NCI-H526 treated with DMSO at 0.1 percent for 48 hours (cell line): Measurements from ENCODE around the gene TDP1.

Source experiments
- DNase-seq: peaks from one replicate; lab custom pipeline; 2025; lab: John Stamatoyannopoulos, UW

The TDP1 gene

GRCh38 chr14:89955745-89956660 is at the start of gene TDP1:
TSS of gene TDP1 (plus strand) at chr14:89955927. CDS start at chr14:89963115, 7,188 bp downstream.
- DNase-seq: peak; percentile 94

- no peak for DNase-seq
These were observed 49.7 kb upstream of the TDP1 start for GRCh38 chr14:89906000-89906399.

GRCh38 chr14:89907655-89908054 is 48.1 kb upstream of the TDP1 start:
- DNase-seq: no peak

GRCh38 chr14:89908712-89909450 is 46.8 kb upstream of the TDP1 start:
- DNase-seq: no peak

- DNase-seq: no peak
These were observed 46.1 kb upstream of the TDP1 start for GRCh38 chr14:89909586-89909985.

GRCh38 chr14:89910691-89911009 is 45.1 kb upstream of the TDP1 start:
- no peak for DNase-seq

- DNase-seq: peak; percentile 40
These were observed 44.5 kb upstream of the TDP1 start for GRCh38 chr14:89911010-89911919.

GRCh38 chr14:89912221-89912620 is 43.5 kb upstream of the TDP1 start:
- DNase-seq: no peak

- peak; percentile 22 for DNase-seq
These were observed 43.0 kb upstream of the TDP1 start for GRCh38 chr14:89912667-89913211.

GRCh38 chr14:89915114-89915878 is 40.4 kb upstream of the TDP1 start:
- DNase-seq: peak; percentile 51

GRCh38 chr14:89918721-89919120 is 37.0 kb upstream of the TDP1 start:
- DNase-seq: no peak

- DNase-seq: no peak
These were observed 35.7 kb upstream of the TDP1 start for GRCh38 chr14:89920056-89920455.

GRCh38 chr14:89921346-89921745 is 34.4 kb upstream of the TDP1 start:
- DNase-seq: no peak

GRCh38 chr14:89922031-89922907 is 33.5 kb upstream of the TDP1 start:
- DNase-seq: no peak

- no peak for DNase-seq
These were observed 31.5 kb upstream of the TDP1 start for GRCh38 chr14:89924268-89924667.

- no peak for DNase-seq
These were observed 29.0 kb upstream of the TDP1 start for GRCh38 chr14:89926694-89927093.

- no peak for DNase-seq
These were observed 28.4 kb upstream of the TDP1 start for GRCh38 chr14:89927186-89927865.

GRCh38 chr14:89933002-89933401 is 22.7 kb upstream of the TDP1 start:
- DNase-seq: no peak

GRCh38 chr14:89936654-89937185 is 19.0 kb upstream of the TDP1 start:
- DNase-seq: peak; percentile 17
